GM12878 (cell line): ENCODE measurements around the gene S1PR1. TPM values are rescaled to one million over a fixed set of nuclear protein-coding genes. Genes with fewer than 3 reads are reported as not detected.

ENCODE experiments used
- ATF3 ChIP-seq: IDR thresholded peaks from 2 replicates; pipeline ENCODE4 v1.6.1; 2011; ENCODE audit warnings: low read depth, mild to moderate bottlenecking, low read length, moderate library complexity, borderline replicate concordance; ENCODE audit errors: extremely low read depth
- ATF7 ChIP-seq: fragments of 450-650 bp; IDR thresholded peaks from 2 replicates; pipeline ENCODE4 v1.6.1; 2016; ENCODE audit warnings: low read depth, mild to moderate bottlenecking
- BHLHE40 ChIP-seq, 2 experiments: fragments of 450-650 bp in 1 of 2; IDR thresholded peaks; 2 replicates each; pipeline ENCODE4 v1.6.1; 2011 to 2017; ENCODE audit warnings: low read depth in 2 of 2, borderline replicate concordance in 1 of 2, improper control_type of control experiment in 1 of 2, low read length in 1 of 2, mild to moderate bottlenecking in 1 of 2
- BMI1 ChIP-seq: fragments of 450-650 bp; IDR thresholded peaks from 2 replicates; pipeline ENCODE4 v1.6.1; 2016; ENCODE audit warnings: mild to moderate bottlenecking, moderate library complexity, borderline replicate concordance
- EED ChIP-seq: sonication (generic); IDR thresholded peaks from 2 replicates; pipeline ENCODE4 v1.6.1; 2016; ENCODE audit warnings: antibody characterized with exemption, low read depth
- ESRRA ChIP-seq: IDR thresholded peaks from 2 replicates; pipeline ENCODE4 v1.6.1; 2012; ENCODE audit warnings: mild to moderate bottlenecking, low read length, improper control_type of control experiment
- HDAC2 ChIP-seq: fragments of 200-600 bp; sonication (generic); IDR thresholded peaks from 2 replicates; pipeline ENCODE4 v1.6.1; 2017
- JUND ChIP-seq: IDR thresholded peaks from 2 replicates; pipeline ENCODE4 v1.6.1; 2012; ENCODE audit warnings: low read depth, mild to moderate bottlenecking, low read length, improper control_type of control experiment, moderate library complexity
- KLF5 ChIP-seq: fragments of 450-650 bp; IDR thresholded peaks from 2 replicates; pipeline ENCODE4 v1.6.1; 2014; ENCODE audit warnings: mild to moderate bottlenecking; ENCODE audit not compliant: partially characterized antibody
- NR2C1 ChIP-seq: fragments of 450-650 bp; IDR thresholded peaks from 2 replicates; pipeline ENCODE4 v1.6.1; 2017; ENCODE audit warnings: antibody characterized with exemption, mild to moderate bottlenecking, moderate library complexity
- POLR2A ChIP-seq: IDR thresholded peaks from 2 replicates; pipeline ENCODE4 v1.6.1; 2011; ENCODE audit warnings: low read depth, mild to moderate bottlenecking, low read length
- SIN3A ChIP-seq: IDR thresholded peaks from 2 replicates; pipeline ENCODE4 v1.6.1; 2012; ENCODE audit warnings: low read depth, low read length, improper control_type of control experiment
- SKIL ChIP-seq: fragments of 450-650 bp; IDR thresholded peaks from 2 replicates; pipeline ENCODE4 v1.6.1; 2017; ENCODE audit warnings: mild to moderate bottlenecking, low read depth, inconsistent platforms; ENCODE audit not compliant: poor library complexity, severe bottlenecking
- SREBF1 ChIP-seq: IDR thresholded peaks from 2 replicates; pipeline ENCODE4 v1.6.1; 2012; ENCODE audit warnings: mild to moderate bottlenecking, low read length
- TCF3 ChIP-seq: IDR thresholded peaks from 2 replicates; pipeline ENCODE4 v1.6.1; 2012; ENCODE audit warnings: low read depth, mild to moderate bottlenecking, low read length, borderline replicate concordance; ENCODE audit not compliant: insufficient read depth
- USF1 ChIP-seq: IDR thresholded peaks from 2 replicates; pipeline ENCODE4 v1.6.1; 2011; ENCODE audit warnings: borderline replicate concordance, low read depth, mild to moderate bottlenecking, moderate library complexity, mixed read lengths, low read length; ENCODE audit not compliant: insufficient read depth; ENCODE audit errors: extremely low read length
- ZNF24 ChIP-seq: fragments of 450-650 bp; IDR thresholded peaks from 2 replicates; pipeline ENCODE4 v1.6.1; 2017; ENCODE audit warnings: antibody characterized with exemption, mild to moderate bottlenecking
- ZNF384 ChIP-seq: IDR thresholded peaks from 2 replicates; pipeline ENCODE4 v1.6.1; 2012; ENCODE audit warnings: low read depth, mild to moderate bottlenecking, low read length, improper control_type of control experiment, borderline replicate concordance
- ZZZ3 ChIP-seq: IDR thresholded peaks from 2 replicates; pipeline ENCODE4 v1.6.1; 2011; ENCODE audit warnings: low read depth; ENCODE audit not compliant: control insufficient read depth, insufficient read length
- polyA plus RNA-seq, 11 experiments: library from polyadenylated mRNA; depleted of rRNA in 4 of 11; unstranded in 6 of 11; stranded (reverse) in 5 of 11; fragments of >200 nt; fragmentation: Nextera tagmentation in 4 of 11; fragmentation: Illumina TruSeq in 1 of 11; extraction: Ambion mirVana in 4 of 11; extraction: Trizol in 1 of 11; gene quantifications; 1 replicate in 1 of 11; 2 replicates in 10 of 11; pipeline versions ENCODE4 v1.2.1 to v1.2.3, GENCODE V29; 2011 to 2016; ENCODE audit warnings: inconsistent platforms in 2 of 11, missing spikeins in 2 of 11, low read depth in 1 of 11
- total RNA-seq, 4 experiments: library from RNA; depleted of rRNA in 3 of 4; stranded (reverse); fragments of >200 nt in 3 of 4; fragmentation: Illumina TruSeq in 1 of 4; extraction: Trizol in 1 of 4; gene quantifications; 2 replicates each; pipeline versions ENCODE4 v1.2.1 to v1.2.3, GENCODE V29; 2013 to 2021
- TF ChIP-seq, protein P1 (sequence below): fragments of 450-650 bp; IDR thresholded peaks from 2 replicates; pipeline ENCODE4 v1.6.1; 2017; ENCODE audit warnings: mild to moderate bottlenecking
- TF ChIP-seq, protein P2 (sequence below): IDR thresholded peaks from 2 replicates; pipeline ENCODE4 v1.6.1; 2011; ENCODE audit warnings: mild to moderate bottlenecking, low read depth, low read length, moderate library complexity; ENCODE audit not compliant: insufficient replicate concordance
- TF ChIP-seq, protein P3 (sequence below), 3 experiments: IDR thresholded peaks in 2 of 3; conservative IDR thresholded peaks in 1 of 3; 2 replicates each; pipeline ENCODE4 v1.5.1; 2011; ENCODE audit warnings: low read depth in 3 of 3, low read length in 3 of 3, mild to moderate bottlenecking in 3 of 3, control low read depth in 2 of 3, moderate library complexity in 2 of 3, inconsistent platforms in 1 of 3, mixed read lengths in 1 of 3; ENCODE audit not compliant: control insufficient read depth in 2 of 3, insufficient read depth in 1 of 3; ENCODE audit errors: extremely low read depth in 1 of 3

Gene S1PR1
- total and polyA plus RNA-seq, 10 of the 15 experiments (the other 5 are each of a cell fraction or from before 2014, with no cell fraction given) = 3.8 to 59.4 (median 30.7) TPM

GRCh38 chr1:101238681-101239094 is 1.9 kb downstream of the S1PR1 start (continued):
- TF ChIP-seq, protein P1, sequence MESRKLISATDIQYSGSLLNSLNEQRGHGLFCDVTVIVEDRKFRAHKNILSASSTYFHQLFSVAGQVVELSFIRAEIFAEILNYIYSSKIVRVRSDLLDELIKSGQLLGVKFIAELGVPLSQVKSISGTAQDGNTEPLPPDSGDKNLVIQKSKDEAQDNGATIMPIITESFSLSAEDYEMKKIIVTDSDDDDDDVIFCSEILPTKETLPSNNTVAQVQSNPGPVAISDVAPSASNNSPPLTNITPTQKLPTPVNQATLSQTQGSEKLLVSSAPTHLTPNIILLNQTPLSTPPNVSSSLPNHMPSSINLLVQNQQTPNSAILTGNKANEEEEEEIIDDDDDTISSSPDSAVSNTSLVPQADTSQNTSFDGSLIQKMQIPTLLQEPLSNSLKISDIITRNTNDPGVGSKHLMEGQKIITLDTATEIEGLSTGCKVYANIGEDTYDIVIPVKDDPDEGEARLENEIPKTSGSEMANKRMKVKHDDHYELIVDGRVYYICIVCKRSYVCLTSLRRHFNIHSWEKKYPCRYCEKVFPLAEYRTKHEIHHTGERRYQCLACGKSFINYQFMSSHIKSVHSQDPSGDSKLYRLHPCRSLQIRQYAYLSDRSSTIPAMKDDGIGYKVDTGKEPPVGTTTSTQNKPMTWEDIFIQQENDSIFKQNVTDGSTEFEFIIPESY = no peak
- TF ChIP-seq JUND (no peak), POLR2A (0 out of 2 replicates have a peak, but pooled peaks have one; percentile 9), SIN3A (no peak), HDAC2 (no peak), ATF3 (no peak), USF1 (no peak), ZNF384 (no peak), EED (peak; percentile 81), SKIL (peak; percentile 44), SREBF1 (no peak), ZNF24 (no peak), BHLHE40 (IDR thresholded peaks at IDR 0.05; ENCODE audit: borderline replicate concordance in 1 of 2, low read depth in 2 of 2, low read length in 1 of 2) (peak; percentile 7 to 46; a peak in 1 of 4 replicates), KLF5 (no peak), TCF3 (no peak), BMI1 (no peak; the same call in 1 of the 2 replicates), ZZZ3 (no peak), ATF7 (peak; percentile 34), NR2C1 (no peak), ESRRA (no peak)
- TF ChIP-seq, protein P2, sequence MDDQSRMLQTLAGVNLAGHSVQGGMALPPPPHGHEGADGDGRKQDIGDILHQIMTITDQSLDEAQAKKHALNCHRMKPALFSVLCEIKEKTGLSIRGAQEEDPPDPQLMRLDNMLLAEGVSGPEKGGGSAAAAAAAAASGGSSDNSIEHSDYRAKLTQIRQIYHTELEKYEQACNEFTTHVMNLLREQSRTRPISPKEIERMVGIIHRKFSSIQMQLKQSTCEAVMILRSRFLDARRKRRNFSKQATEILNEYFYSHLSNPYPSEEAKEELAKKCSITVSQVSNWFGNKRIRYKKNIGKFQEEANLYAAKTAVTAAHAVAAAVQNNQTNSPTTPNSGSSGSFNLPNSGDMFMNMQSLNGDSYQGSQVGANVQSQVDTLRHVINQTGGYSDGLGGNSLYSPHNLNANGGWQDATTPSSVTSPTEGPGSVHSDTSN = no peak
- TF ChIP-seq, protein P3, sequence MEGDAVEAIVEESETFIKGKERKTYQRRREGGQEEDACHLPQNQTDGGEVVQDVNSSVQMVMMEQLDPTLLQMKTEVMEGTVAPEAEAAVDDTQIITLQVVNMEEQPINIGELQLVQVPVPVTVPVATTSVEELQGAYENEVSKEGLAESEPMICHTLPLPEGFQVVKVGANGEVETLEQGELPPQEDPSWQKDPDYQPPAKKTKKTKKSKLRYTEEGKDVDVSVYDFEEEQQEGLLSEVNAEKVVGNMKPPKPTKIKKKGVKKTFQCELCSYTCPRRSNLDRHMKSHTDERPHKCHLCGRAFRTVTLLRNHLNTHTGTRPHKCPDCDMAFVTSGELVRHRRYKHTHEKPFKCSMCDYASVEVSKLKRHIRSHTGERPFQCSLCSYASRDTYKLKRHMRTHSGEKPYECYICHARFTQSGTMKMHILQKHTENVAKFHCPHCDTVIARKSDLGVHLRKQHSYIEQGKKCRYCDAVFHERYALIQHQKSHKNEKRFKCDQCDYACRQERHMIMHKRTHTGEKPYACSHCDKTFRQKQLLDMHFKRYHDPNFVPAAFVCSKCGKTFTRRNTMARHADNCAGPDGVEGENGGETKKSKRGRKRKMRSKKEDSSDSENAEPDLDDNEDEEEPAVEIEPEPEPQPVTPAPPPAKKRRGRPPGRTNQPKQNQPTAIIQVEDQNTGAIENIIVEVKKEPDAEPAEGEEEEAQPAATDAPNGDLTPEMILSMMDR (IDR thresholded peaks at IDR 0.05 in 2 of 3, conservative IDR thresholded peaks at IDR 0.05 in 1 of 3; ENCODE audit: control insufficient read depth in 2 of 3, extremely low read depth in 1 of 3, insufficient read depth in 1 of 3, low read depth in 3 of 3, low read length in 3 of 3) = peak; percentile 90 to 99 (median 97)
